IMR-90 (cell line): ENCODE results near the gene MYL4. TPM values are rescaled to one million over a fixed set of nuclear protein-coding genes. Genes with fewer than 3 reads are reported as not detected.

Experiments used
- ATAC-seq: fragments of 200-7000 bp; cut with Tn5 transposase; 2 replicates; pipeline ENCODE4 v1.9.1; 2020; ENCODE audit warnings: low read depth, mild to moderate bottlenecking, moderate library complexity
- BruUV-seq: library from RNA; stranded (reverse); fragments of 400-500 nt; replicated peaks from 2 replicates; lab custom pipeline; 2021; lab: Mats Ljungman, UMichigan
- CTCF ChIA-PET: fragments of 300-600 bp; formaldehyde crosslinking; extraction: SDS; loops from one replicate; lab custom pipeline; 2021; ENCODE audit warnings: antibody characterized with exemption; lab: Yijun Ruan, JAX
- POLR2A ChIA-PET: fragments of 300-600 bp; sonication (Branson Sonifier 250); formaldehyde crosslinking; loops from one replicate; lab custom pipeline; 2022; ENCODE audit warnings: antibody characterized with exemption; ENCODE audit not compliant: unreplicated experiment; lab: Charles Lee
- DNase-seq: peaks from one replicate; pipeline ENCODE4 v3.0.0; 2013
- H2AFZ ChIP-seq: replicated peaks from 2 replicates; pipeline ENCODE3; 2013; ENCODE audit warnings: low read length, mild to moderate bottlenecking; ENCODE audit not compliant: poor library complexity
- H2AK5ac ChIP-seq: 2 replicates; pipeline ENCODE4 v1.6.1; 2013; ENCODE audit warnings: low read depth, low read length, inconsistent platforms
- H2AK9ac ChIP-seq: replicated peaks from 2 replicates; pipeline ENCODE3; 2013; ENCODE audit warnings: mild to moderate bottlenecking, low read depth, low read length, moderate library complexity; ENCODE audit not compliant: poor library complexity
- H2BK120ac ChIP-seq: 2 replicates; pipeline ENCODE4 v1.6.1; 2013; ENCODE audit warnings: low read depth, low read length, inconsistent platforms
- H2BK15ac ChIP-seq: 3 replicates; pipeline ENCODE4 v1.6.1; 2013; ENCODE audit warnings: low read depth, low read length, inconsistent platforms
- H2BK20ac ChIP-seq: 2 replicates; pipeline ENCODE4 v1.6.1; 2013; ENCODE audit warnings: low read depth, mild to moderate bottlenecking, inconsistent platforms, low read length, moderate library complexity
- H2BK5ac ChIP-seq: 2 replicates; pipeline ENCODE4 v1.6.1; 2013; ENCODE audit warnings: mild to moderate bottlenecking, low read depth, low read length, inconsistent platforms; ENCODE audit not compliant: poor library complexity, severe bottlenecking
- H3K14ac ChIP-seq: replicated peaks from 2 replicates; pipeline ENCODE4 v1.6.1; 2013; ENCODE audit warnings: low read depth, low read length, inconsistent platforms
- H3K18ac ChIP-seq: 2 replicates; pipeline ENCODE4 v1.6.1; 2013; ENCODE audit warnings: low read depth, low read length, control low read depth
- H3K23ac ChIP-seq: 2 replicates; pipeline ENCODE4 v1.6.1; 2013; ENCODE audit warnings: low read depth, low read length, inconsistent platforms
- H3K27ac ChIP-seq: 2 replicates; pipeline ENCODE4 v1.5.1; 2013; ENCODE audit warnings: mild to moderate bottlenecking, control low read depth, low read length; ENCODE audit not compliant: insufficient read depth
- H3K27me3 ChIP-seq: 2 replicates; pipeline ENCODE4 v1.6.1; 2013; ENCODE audit warnings: low read length; ENCODE audit not compliant: control insufficient read depth, insufficient read depth
- H3K36me3 ChIP-seq: 2 replicates; pipeline ENCODE4 v1.6.1; 2013; ENCODE audit warnings: low read length, mixed read lengths; ENCODE audit not compliant: control insufficient read depth, insufficient read depth
- H3K4ac ChIP-seq: 2 replicates; pipeline ENCODE4 v1.6.1; 2013; ENCODE audit warnings: low read depth, low read length, inconsistent platforms
- H3K4me1 ChIP-seq: 2 replicates; pipeline ENCODE4 v1.6.1; 2013; ENCODE audit warnings: low read length, mixed read lengths; ENCODE audit not compliant: control insufficient read depth, insufficient read depth
- H3K4me2 ChIP-seq: 2 replicates; pipeline ENCODE4 v1.6.1; 2013; ENCODE audit warnings: low read depth, mild to moderate bottlenecking, control low read depth, low read length, moderate library complexity
- H3K4me3 ChIP-seq: 2 replicates; pipeline ENCODE4 v1.5.1; 2013; ENCODE audit warnings: low read depth, mild to moderate bottlenecking, control low read depth, low read length, moderate library complexity; ENCODE audit not compliant: insufficient read depth
- H3K56ac ChIP-seq: 2 replicates; pipeline ENCODE4 v1.6.1; 2013; ENCODE audit warnings: low read length, inconsistent platforms; ENCODE audit not compliant: insufficient read depth; ENCODE audit errors: extremely low read depth
- H3K79me1 ChIP-seq, 2 experiments: 2 replicates each; pipeline ENCODE4 v1.6.1; 2013; ENCODE audit warnings: low read length in 2 of 2, inconsistent platforms in 1 of 2, low read depth in 1 of 2
- H3K9ac ChIP-seq: 2 replicates; pipeline ENCODE4 v1.6.1; 2013; ENCODE audit warnings: low read depth, low read length, control low read depth
- H3K9me1 ChIP-seq: 2 replicates; pipeline ENCODE4 v1.6.1; 2013; ENCODE audit warnings: low read length, inconsistent platforms; ENCODE audit not compliant: insufficient read depth
- H3K9me3 ChIP-seq: 2 replicates; pipeline ENCODE4 v1.6.1; 2013; ENCODE audit warnings: low read length; ENCODE audit not compliant: control insufficient read depth, insufficient read depth
- H4K20me1 ChIP-seq: 2 replicates; pipeline ENCODE4 v1.6.1; 2013; ENCODE audit warnings: low read length, inconsistent platforms; ENCODE audit not compliant: insufficient read depth
- H4K5ac ChIP-seq: 2 replicates; pipeline ENCODE4 v1.6.1; 2013; ENCODE audit warnings: mild to moderate bottlenecking, low read depth, low read length, control low read depth
- H4K8ac ChIP-seq, 2 experiments: 2 replicates each; pipeline ENCODE4 v1.6.1; 2013; ENCODE audit warnings: low read depth in 2 of 2, low read length in 2 of 2, control low read depth in 1 of 2, inconsistent platforms in 1 of 2
- H4K91ac ChIP-seq: 2 replicates; pipeline ENCODE4 v1.6.1; 2013; ENCODE audit warnings: low read depth, low read length, inconsistent platforms; ENCODE audit not compliant: insufficient read depth
- CTCF ChIP-seq: conservative IDR thresholded peaks from 2 replicates; pipeline ENCODE4 v1.5.1; 2012; ENCODE audit warnings: mild to moderate bottlenecking, low read depth, low read length, improper control_type of control experiment
- whole genome bisulfite sequencing, 2 experiments: methylation state at CpG; one replicate each; pipeline versions ENCODE4 v1.1.5 to v1.1.7; 2013; ENCODE audit warnings: missing lambda C conversion rate in 2 of 2; ENCODE audit not compliant: insufficient read length in 1 of 2; ENCODE audit errors: extremely low coverage in 2 of 2; 5-methylcytosine and 5-hydroxymethylcytosine counted together
- dilution Hi-C: fragments of 300-500 bp; cut with HindIII; formaldehyde crosslinking; loops from one replicate; pipeline ENCODE4 v1.14.3; 2018; ENCODE audit warnings: low sequenced_read_pairs; ENCODE audit not compliant: unreplicated experiment
- in situ Hi-C: fragments of 300-500 bp; cut with MboI; formaldehyde crosslinking; loops from 3 replicates; pipeline ENCODE4 v1.14.3; 2019; ENCODE audit warnings: low sequenced_read_pairs, inconsistent platforms, mixed read lengths
- intact Hi-C: fragments of 100-400 bp; cut with micrococcal nuclease; formaldehyde crosslinking; loops from 2 replicates; pipeline ENCODE4 v1.10.0; 2022
- polyA plus RNA-seq, 3 experiments: library from polyadenylated mRNA; depleted of rRNA; stranded (reverse); fragments of >200 nt; gene quantifications; 2 replicates each; pipeline ENCODE4 v1.2.3, GENCODE V29; 2012; ENCODE audit warnings: low replicate concordance in 1 of 3
- total RNA-seq: library from RNA; depleted of rRNA; stranded (reverse); fragments of >200 nt; gene quantifications from 2 replicates; pipeline ENCODE4 v1.2.3, GENCODE V29; 2012

MYL4 gene
- total and polyA plus RNA-seq, 2 of the 4 experiments (the other 2 are of a cell fraction) = not detected

- Histone ChIP-seq H3K18ac (peak overlapping the region; percentile 87), H3K4ac (peak overlapping the region; percentile 94), H2BK15ac (peak overlapping the region; percentile 98), H4K8ac (peak overlapping the region; percentile 97 to 98), H3K23ac (peak overlapping the region; percentile 41; the same call in 1 of the 2 replicates), H3K56ac (peak overlapping the region; percentile 96), H4K20me1 (no peaks in the 10 kb centered on the region), H3K27me3 (no peaks in the 10 kb centered on the region), H3K14ac (peak overlapping the region; percentile 81), H4K5ac (peak overlapping the region; percentile 56), H2BK120ac (peak overlapping the region; percentile 96), H2AFZ (peak overlapping the region; percentile 47), H2BK20ac (peak overlapping the region; percentile 94), H3K79me1 (peaks cover 0 to 6% of the 10 kb centered on the region in 2 experiments; a peak in 1 of 4 replicates), H2BK5ac (peak overlapping the region; percentile 92), H4K91ac (peak overlapping the region; percentile 87), H3K9me3 (no peaks in the 10 kb centered on the region), H3K9ac (no peak overlapping the region), H2AK5ac (peak overlapping the region; percentile 98), H3K4me2 (peak overlapping the region; percentile 19; the same call in 1 of the 2 replicates), H2AK9ac (peak overlapping the region; percentile 71), H3K27ac (peak overlapping the region; percentile 35), H3K9me1 (peaks cover 8% of the 10 kb centered on the region), H3K4me1 (peaks cover 27% of the 10 kb centered on the region), H3K36me3 (no peaks in the 10 kb centered on the region), H3K4me3 (no peak overlapping the region)
- ChIA-PET CTCF (no interaction called here), POLR2A (no interaction called here)
- peak; percentile 47 for DNase-seq
- no peak for TF ChIP-seq CTCF
- ATAC-seq = no peak
- no TSS peak for BruUV-seq
- intact Hi-C loops = no loop called here
- dilution Hi-C loops = no loop called here
- WGBS, 2 experiments = no CpG with 5 or more reads among the region's 2 CpGs
- in situ Hi-C loops = loop anchor here (10.0 kb wide), 1 partner anchor 389 kb away; no protein-coding TSS in a partner anchor
Observed at GRCh38 chr17:47225911-47226688, 17.0 kb downstream of the MYL4 start.
